Prostate gland (tissue), 2 donors: ENCODE data around the gene HES3. TPM values are rescaled to one million over a fixed set of nuclear protein-coding genes. Genes with fewer than 3 reads are reported as not detected.
A peak's percentile ranks its signal among the peaks of the same experiment; 100 is the strongest.

ENCODE experiments used
- DNase-seq: peaks from one replicate; pipeline ENCODE4 v3.0.0-alpha.2; 2019; ENCODE audit warnings: low spot score
- H3K27ac ChIP-seq, 2 donors: fragments of 200-600 bp; sonication (generic); 2 replicates each; pipeline ENCODE4 v1.5.1; 2017 to 2019
- H3K27me3 ChIP-seq: fragments of 200-600 bp; sonication (generic); replicated peaks from 2 replicates; pipeline ENCODE4 v1.5.1; 2019; ENCODE audit not compliant: insufficient read depth
- H3K36me3 ChIP-seq, 2 donors: fragments of 200-600 bp; sonication (generic); 1 replicate in 1 of 2; 2 replicates in 1 of 2; pipeline versions ENCODE4 v1.5.1 to v1.8.1; 2017 to 2019
- H3K4me1 ChIP-seq: fragments of 200-600 bp; sonication (generic); replicated peaks from 2 replicates; pipeline ENCODE4 v1.5.1; 2019
- H3K4me3 ChIP-seq, 2 donors: fragments of 200-600 bp; sonication (generic); 2 replicates each; pipeline ENCODE4 v1.5.1; 2017 to 2019
- H3K9me3 ChIP-seq: fragments of 200-600 bp; sonication (generic); 2 replicates; pipeline ENCODE4 v1.5.1; 2017
- POLR2A ChIP-seq: fragments of 450-650 bp; IDR thresholded peaks from one replicate; pipeline ENCODE4 v1.6.1; 2016; ENCODE audit warnings: antibody characterized with exemption, mild to moderate bottlenecking
- POLR2AphosphoS5 ChIP-seq: sonication (generic); formaldehyde crosslinking; IDR thresholded peaks from one replicate; pipeline ENCODE4 v1.6.1; 2017; ENCODE audit warnings: antibody characterized with exemption
- WGBS: methylation state at CpG from one replicate; pipeline ENCODE4 v1.1.5; 2018; 5-methylcytosine and 5-hydroxymethylcytosine counted together
- intact Hi-C: fragments of 100-400 bp; cut with DNase I; formaldehyde crosslinking; loops from one replicate; pipeline ENCODE4 v1.14.2; 2022
- total RNA-seq, 2 donors: library from RNA; depleted of rRNA; stranded (reverse); fragments of >200 nt; gene quantifications; one replicate each; pipeline ENCODE4 v1.1.0, GENCODE V29; 2016
- TF ChIP-seq, protein P1 (sequence below), 4 experiments: fragments of 200-600 bp in 2 of 4; fragments of 450-650 bp in 2 of 4; sonication (generic) in 2 of 4; IDR thresholded peaks; 1 replicate in 3 of 4; 2 replicates in 1 of 4; pipeline ENCODE4 v1.5.1; 2016 to 2019; ENCODE audit warnings: antibody characterized with exemption in 4 of 4, mild to moderate bottlenecking in 2 of 4, moderate library complexity in 2 of 4

HES3 gene, protein sequence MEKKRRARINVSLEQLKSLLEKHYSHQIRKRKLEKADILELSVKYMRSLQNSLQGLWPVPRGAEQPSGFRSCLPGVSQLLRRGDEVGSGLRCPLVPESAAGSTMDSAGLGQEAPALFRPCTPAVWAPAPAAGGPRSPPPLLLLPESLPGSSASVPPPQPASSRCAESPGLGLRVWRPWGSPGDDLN
- not detected for total RNA-seq

DNA sequence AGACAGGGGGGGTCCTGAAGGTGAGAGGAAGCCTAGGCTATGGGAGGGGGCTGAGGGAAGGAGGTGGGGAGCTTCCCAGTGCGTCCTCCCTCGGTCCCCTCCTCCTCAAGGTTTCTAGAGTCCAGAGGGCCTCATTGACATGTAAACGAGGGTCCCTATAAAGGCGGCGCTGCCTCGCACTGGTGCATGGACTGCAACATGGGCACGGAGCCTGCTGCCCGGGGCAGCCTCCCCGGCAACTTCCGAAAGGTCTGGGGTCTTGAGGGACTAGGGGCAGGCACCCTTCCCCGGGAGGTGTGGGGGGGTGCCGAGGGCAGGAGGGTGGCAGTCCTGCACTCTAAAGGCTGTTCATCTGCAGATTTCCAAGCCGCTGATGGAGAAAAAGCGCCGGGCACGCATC, at the start of gene HES3:
TSS of gene HES3 (plus strand) at position 187 of the 400 bp plus-strand sequence. CDS start at position 374, 187 bp downstream.
- TF ChIP-seq POLR2AphosphoS5 (no peak), POLR2A (no peak)
- TF ChIP-seq, protein P1, sequence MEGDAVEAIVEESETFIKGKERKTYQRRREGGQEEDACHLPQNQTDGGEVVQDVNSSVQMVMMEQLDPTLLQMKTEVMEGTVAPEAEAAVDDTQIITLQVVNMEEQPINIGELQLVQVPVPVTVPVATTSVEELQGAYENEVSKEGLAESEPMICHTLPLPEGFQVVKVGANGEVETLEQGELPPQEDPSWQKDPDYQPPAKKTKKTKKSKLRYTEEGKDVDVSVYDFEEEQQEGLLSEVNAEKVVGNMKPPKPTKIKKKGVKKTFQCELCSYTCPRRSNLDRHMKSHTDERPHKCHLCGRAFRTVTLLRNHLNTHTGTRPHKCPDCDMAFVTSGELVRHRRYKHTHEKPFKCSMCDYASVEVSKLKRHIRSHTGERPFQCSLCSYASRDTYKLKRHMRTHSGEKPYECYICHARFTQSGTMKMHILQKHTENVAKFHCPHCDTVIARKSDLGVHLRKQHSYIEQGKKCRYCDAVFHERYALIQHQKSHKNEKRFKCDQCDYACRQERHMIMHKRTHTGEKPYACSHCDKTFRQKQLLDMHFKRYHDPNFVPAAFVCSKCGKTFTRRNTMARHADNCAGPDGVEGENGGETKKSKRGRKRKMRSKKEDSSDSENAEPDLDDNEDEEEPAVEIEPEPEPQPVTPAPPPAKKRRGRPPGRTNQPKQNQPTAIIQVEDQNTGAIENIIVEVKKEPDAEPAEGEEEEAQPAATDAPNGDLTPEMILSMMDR (IDR thresholded peaks at IDR 0.05): no peak
- Histone ChIP-seq H3K4me3 (no peak within 1 kb of the TSS), H3K9me3 (no peaks in the 10 kb centered on the region), H3K27ac (no peak within 1 kb of the TSS), H3K27me3 (peaks cover 32% of the 10 kb centered on the region), H3K4me1 (peaks cover 12% of the 10 kb centered on the region), H3K36me3 (no peaks in the 10 kb centered on the region)
- intact Hi-C loops: loop anchor here (5.0 kb wide), 2 partner anchors 37 to 192 kb away; partner anchors contain the start of gene RNF207
- WGBS: 5% methylated on average over 16 of the region's 16 CpGs
- no peak for DNase-seq

DNA sequence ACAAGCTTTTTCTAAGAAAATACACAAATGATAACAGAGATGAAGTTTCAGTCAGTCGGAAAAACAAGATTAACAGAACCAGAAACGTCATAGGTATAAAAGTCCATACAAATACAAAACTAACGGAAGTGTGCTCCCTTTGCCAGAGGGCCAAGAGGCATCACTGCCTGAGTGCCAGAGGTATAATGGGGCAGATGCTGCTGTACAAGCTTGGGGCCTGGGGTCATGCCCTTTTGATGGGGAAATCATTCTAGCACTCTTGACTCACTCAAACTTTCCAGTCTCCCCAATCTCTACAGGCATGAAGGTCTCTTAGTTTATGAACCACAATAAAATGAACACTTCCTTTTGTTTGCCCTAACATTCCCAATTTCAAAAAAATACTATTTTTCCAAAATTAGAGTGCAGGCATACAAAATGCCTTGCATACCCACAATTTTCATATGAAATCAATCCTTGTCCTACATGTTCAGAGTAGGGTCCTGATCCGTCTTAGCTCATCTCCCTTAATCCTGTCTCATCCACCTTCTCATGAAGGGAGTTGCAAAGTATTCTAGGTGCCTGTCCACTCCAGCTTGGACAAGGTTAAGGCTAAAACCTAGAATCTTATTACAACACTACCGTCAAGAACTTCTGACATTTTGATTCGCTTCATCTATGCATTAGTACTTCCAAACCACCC, 46.1 kb upstream of the HES3 start:
- 62% methylated on average over 6 of the region's 6 CpGs for WGBS
- intact Hi-C loops: no loop called here

DNA sequence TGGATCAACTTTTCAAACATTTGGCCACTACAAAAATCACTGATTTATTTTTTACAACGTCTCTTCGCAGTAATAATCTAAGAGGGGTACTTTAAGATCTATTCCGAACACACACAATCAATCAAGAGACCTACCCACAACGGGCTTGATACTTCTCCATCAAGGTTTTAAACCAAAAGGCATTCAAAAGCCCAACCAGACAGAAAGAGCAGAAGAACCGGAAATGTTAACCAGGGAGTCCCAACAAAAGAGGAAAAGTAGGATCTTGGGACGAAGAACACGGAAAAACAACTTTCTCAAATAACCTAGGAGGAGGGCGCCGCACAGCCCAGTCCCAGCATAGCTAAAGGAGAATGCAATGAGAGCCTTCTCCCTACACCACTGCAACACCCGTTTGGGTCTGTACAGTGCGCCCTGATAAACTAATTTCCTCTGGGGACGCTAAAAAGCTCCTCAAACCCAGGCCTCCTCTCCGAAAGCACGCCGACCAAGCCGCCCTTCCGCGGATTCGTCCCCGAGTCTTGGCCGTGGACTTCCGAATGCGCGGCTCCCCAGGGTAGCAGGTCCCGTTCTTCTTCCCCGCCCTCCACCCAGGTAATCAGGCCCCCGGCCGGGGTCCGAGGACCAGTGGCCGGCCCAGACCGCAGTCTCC, 45.2 kb upstream of the HES3 start:
- WGBS: under 1% methylated on average over 31 of the region's 31 CpGs

More for the DNA sequence above, 46.1 kb upstream of the HES3 start:
- Histone ChIP-seq H3K4me3 (peak overlapping the region; percentile 97 to 98), H3K9me3 (no peaks in the 10 kb centered on the region), H3K4me1 (peaks cover 4% of the 10 kb centered on the region), H3K27me3 (no peaks in the 10 kb centered on the region), H3K27ac (no peak overlapping the region), H3K36me3 (peaks cover 0 to 14% of the 10 kb centered on the region in 2 donors)
- TF ChIP-seq POLR2AphosphoS5: no peak
- TF ChIP-seq, protein P1 (IDR thresholded peaks at IDR 0.05): no peak
- no peak for TF ChIP-seq POLR2A
- DNase-seq: no peak

DNA sequence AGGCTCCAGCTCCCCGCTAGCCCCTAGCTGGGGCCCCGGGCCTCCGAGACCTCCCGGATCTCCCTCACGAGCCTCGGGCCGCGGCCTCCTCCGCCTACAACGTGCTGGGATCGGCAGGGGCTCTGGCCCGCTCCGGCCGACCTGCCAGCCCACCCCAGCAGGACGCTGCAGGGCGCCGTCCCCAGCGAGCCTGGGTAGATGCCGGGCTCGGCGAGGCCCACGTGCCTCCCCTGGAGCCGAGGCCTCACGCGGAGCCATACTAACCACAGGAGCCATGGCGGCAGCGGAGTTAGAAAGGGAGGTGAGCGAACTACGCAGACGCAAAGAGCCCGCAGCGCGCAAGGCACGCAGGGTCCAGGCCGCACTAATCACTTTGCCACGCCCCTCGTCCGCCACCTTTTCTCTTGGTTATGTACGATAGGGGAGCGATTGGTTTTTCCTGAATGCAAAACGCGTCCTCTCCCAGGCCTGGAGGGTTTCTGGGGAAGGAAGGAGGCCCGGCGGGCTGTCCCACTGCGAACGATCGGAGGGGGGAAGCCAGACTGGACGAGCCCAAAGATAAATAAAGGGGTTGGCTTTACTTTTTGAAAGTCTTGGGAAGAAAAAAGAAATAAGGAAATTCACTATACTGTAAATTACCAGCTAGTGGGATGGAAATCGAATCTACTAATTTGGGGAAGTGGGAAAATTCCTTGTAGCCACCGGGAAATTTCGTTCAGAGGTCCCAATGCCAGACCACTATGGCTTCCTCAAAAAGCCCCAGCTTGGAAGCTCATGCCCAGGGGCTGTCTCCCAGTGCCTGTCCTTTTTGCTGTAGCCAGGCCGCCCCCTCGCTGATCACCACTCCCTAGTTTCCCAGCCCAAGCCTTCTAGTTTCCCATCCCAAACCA, 44.4 kb upstream of the HES3 start, which contains the start of gene RPL22:
TSS of gene RPL22 (minus strand) at position 298 of the 890 bp plus-strand sequence. CDS start at position 276, 22 bp downstream.
- Histone ChIP-seq H3K27ac (peak within 1 kb of the TSS; percentile 57 to 67), H3K4me1 (peaks cover 4% of the 10 kb centered on the region), H3K4me3 (peak within 1 kb of the TSS; percentile 97 to 98), H3K27me3 (no peaks in the 10 kb centered on the region), H3K9me3 (no peaks in the 10 kb centered on the region), H3K36me3 (peaks cover 0 to 2% of the 10 kb centered on the region in 2 donors)
- peak; percentile 97 for DNase-seq
- intact Hi-C loops: no loop called here
- TF ChIP-seq, protein P1 (IDR thresholded peaks at IDR 0.05): peak in 1 of 4 experiments; percentile 27
- peak; percentile 99 for TF ChIP-seq POLR2AphosphoS5
- peak; percentile 85 for TF ChIP-seq POLR2A
- under 1% methylated on average over 49 of the region's 53 CpGs for WGBS

More for the DNA sequence above, 45.2 kb upstream of the HES3 start:
- DNase-seq: no peak
- peaks cover 4% of the 10 kb centered on the region for H3K4me1 ChIP-seq
- H3K27me3 ChIP-seq: no peaks in the 10 kb centered on the region
- peak overlapping the region; percentile 57 to 67 for H3K27ac ChIP-seq
- peak overlapping the region; percentile 97 to 98 for H3K4me3 ChIP-seq
- TF ChIP-seq POLR2A (no peak), POLR2AphosphoS5 (no peak)
- TF ChIP-seq, protein P1 (IDR thresholded peaks at IDR 0.05): no peak
- H3K36me3 ChIP-seq: peaks cover 0 to 8% of the 10 kb centered on the region in 2 donors
- H3K9me3 ChIP-seq: no peaks in the 10 kb centered on the region
- intact Hi-C loops: no loop called here
